22Rv1 (cell line): ENCODE measurements around the gene NRCAM.

ENCODE experiments used
- CTCF ChIP-seq: fragments of 450-650 bp; IDR thresholded peaks from 2 replicates; pipeline ENCODE4 v1.5.1; 2017; ENCODE audit warnings: mild to moderate bottlenecking
- ZFX ChIP-seq: fragments of 450-650 bp; IDR thresholded peaks from 2 replicates; pipeline ENCODE4 v1.6.1; 2017; ENCODE audit warnings: antibody characterized with exemption, borderline replicate concordance

DNA sequence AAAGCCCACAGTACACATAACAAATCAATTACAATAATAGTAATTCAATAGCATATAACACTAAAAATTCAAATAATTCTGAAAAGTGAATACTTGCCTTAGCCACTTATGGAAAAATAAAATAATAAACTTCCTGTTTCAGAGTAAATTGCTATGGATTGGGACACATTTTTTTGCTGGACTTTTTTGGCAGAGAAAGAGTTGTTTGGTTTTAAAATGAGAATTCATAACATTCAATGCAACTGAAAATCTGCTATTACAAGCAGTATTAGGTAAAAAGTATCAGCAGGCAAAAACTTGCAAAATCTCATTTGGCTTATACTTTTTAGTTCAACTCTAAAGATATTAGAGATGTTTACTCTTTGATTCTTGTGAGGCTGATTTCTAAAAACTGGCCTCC is 141.7 kb downstream of the NRCAM start:
- TF ChIP-seq CTCF (no peak), ZFX (no peak)
